NB4 (cell line): ENCODE results near the gene ACLY.

Source experiments
- DNase-seq: peaks from one replicate; pipeline ENCODE4 v3.0.0; 2010; ENCODE audit warnings: low read depth
- H3K4me3 ChIP-seq: one replicate; pipeline ENCODE4 v1.5.1; 2011; ENCODE audit warnings: mild to moderate bottlenecking, low read depth, low read length, moderate library complexity
- CTCF ChIP-seq: IDR thresholded peaks from one replicate; pipeline ENCODE4 v1.5.1; 2012; ENCODE audit warnings: low read depth, low read length
- MYC ChIP-seq: IDR thresholded peaks from 2 replicates; pipeline ENCODE4 v1.6.1; 2011; ENCODE audit warnings: low read depth, low read length
- POLR2A ChIP-seq: IDR thresholded peaks from 2 replicates; pipeline ENCODE4 v1.6.1; 2011; ENCODE audit warnings: mild to moderate bottlenecking; ENCODE audit not compliant: insufficient read length; ENCODE audit errors: extremely low read depth
- TF ChIP-seq, protein P1 (sequence below): IDR thresholded peaks from 2 replicates; pipeline ENCODE4 v1.6.1; 2011; ENCODE audit warnings: low read depth, low read length

ACLY gene

DNA sequence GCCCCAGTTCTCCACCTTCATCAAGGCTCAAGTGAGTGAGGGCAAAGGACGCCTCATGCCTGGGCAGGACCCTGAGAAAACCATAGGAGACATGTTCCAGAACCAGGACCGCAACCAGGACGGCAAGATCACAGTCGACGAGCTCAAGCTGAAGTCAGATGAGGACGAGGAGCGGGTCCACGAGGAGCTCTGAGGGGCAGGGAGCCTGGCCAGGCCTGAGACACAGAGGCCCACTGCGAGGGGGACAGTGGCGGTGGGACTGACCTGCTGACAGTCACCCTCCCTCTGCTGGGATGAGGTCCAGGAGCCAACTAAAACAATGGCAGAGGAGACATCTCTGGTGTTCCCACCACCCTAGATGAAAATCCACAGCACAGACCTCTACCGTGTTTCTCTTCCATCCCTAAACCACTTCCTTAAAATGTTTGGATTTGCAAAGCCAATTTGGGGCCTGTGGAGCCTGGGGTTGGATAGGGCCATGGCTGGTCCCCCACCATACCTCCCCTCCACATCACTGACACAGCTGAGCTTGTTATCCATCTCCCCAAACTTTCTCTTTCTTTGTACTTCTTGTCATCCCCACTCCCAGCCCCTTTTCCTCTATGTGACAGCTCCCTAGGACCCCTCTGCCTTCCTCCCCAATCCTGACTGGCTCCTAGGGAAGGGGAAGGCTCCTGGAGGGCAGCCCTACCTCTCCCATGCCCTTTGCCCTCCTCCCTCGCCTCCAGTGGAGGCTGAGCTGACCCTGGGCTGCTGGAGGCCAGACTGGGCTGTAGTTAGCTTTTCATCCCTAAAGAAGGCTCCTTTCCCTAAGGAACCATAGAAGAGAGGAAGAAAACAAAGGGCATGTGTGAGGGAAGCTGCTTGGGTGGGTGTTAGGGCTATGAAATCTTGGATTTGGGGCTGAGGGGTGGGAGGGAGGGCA, 96.3 kb downstream of the ACLY start:
- no peak for DNase-seq
- no peak overlapping the region for H3K4me3 ChIP-seq
- no peak for TF ChIP-seq POLR2A
- no peak for TF ChIP-seq CTCF
- TF ChIP-seq MYC = no peak
- TF ChIP-seq, protein P1, sequence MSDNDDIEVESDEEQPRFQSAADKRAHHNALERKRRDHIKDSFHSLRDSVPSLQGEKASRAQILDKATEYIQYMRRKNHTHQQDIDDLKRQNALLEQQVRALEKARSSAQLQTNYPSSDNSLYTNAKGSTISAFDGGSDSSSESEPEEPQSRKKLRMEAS = no peak

- TF ChIP-seq, protein P1 = no peak
- TF ChIP-seq POLR2A (no peak), MYC (no peak), CTCF (no peak)
- DNase-seq = no peak
- no peak overlapping the region for H3K4me3 ChIP-seq
Measured at GRCh38 chr17:41821776-41822175, 97.0 kb downstream of the ACLY start.

DNA sequence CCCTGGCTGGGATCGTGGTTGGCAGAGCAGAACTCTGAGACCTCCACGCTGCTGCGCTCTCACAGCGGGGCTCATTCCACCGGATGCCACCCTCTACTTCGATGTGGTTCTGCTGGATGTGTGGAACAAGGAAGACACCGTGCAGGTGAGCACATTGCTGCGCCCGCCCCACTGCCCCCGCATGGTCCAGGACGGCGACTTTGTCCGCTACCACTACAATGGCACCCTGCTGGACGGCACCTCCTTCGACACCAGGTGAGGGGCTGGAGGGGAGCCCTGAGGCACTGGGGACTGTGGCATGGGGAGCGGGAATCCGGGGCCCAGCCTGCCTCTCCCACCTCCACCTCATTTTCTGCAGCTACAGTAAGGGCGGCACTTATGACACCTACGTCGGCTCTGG, 100.7 kb downstream of the ACLY start:
- no peak overlapping the region for H3K4me3 ChIP-seq
- no peak for TF ChIP-seq MYC
- TF ChIP-seq, protein P1 = no peak
- no peak for TF ChIP-seq CTCF
- TF ChIP-seq POLR2A = no peak

More for the DNA sequence above, 100.7 kb downstream of the ACLY start:
- DNase-seq = no peak
